HG03159 (cell line): ENCODE data around the gene CKAP2.
"Not testable (repeated sequence)": the region's sequence is repeated elsewhere in the genome, so short reads cannot be mapped to it uniquely, and the experiment has no call there.

Experiments
- ATAC-seq: cut with Tn5 transposase; IDR thresholded peaks from one replicate; pipeline ENCODE4 v1.9.1; 2021; ENCODE audit warnings: mild to moderate bottlenecking, moderate library complexity; ENCODE audit not compliant: unreplicated experiment

Gene CKAP2

GRCh38 chr13:52451135-52451804 is 4.0 kb upstream of the CKAP2 start:
- no peak for ATAC-seq

GRCh38 chr13:52452470-52452869 is 2.8 kb upstream of the CKAP2 start:
- no peak for ATAC-seq

- ATAC-seq: peak; percentile 22
Measured at GRCh38 chr13:52454459-52454819, 839 bp upstream of the CKAP2 start.

- peak; percentile 40 for ATAC-seq
Measured at GRCh38 chr13:52455677-52456041, 381 bp downstream of the CKAP2 start.

- no peak for ATAC-seq
Measured at GRCh38 chr13:52459668-52460067, 4.4 kb downstream of the CKAP2 start.

- no peak for ATAC-seq
Measured at GRCh38 chr13:52461265-52461664, 6.0 kb downstream of the CKAP2 start.

- ATAC-seq: no peak
Measured at GRCh38 chr13:52463526-52463925, 8.2 kb downstream of the CKAP2 start.

GRCh38 chr13:52468487-52468886 is 13.2 kb downstream of the CKAP2 start:
- ATAC-seq: not testable (repeated sequence)

- ATAC-seq: not testable (repeated sequence)
Measured at GRCh38 chr13:52480677-52481428, 25.6 kb downstream of the CKAP2 start.

GRCh38 chr13:52487078-52487477 is 31.8 kb downstream of the CKAP2 start:
- ATAC-seq: not testable (repeated sequence)

GRCh38 chr13:52488763-52489162 is 33.5 kb downstream of the CKAP2 start:
- ATAC-seq: not testable (repeated sequence)

- ATAC-seq: not testable (repeated sequence)
Measured at GRCh38 chr13:52491015-52491414, 35.7 kb downstream of the CKAP2 start.

GRCh38 chr13:52494241-52494640 is 39.0 kb downstream of the CKAP2 start:
- not testable (repeated sequence) for ATAC-seq

GRCh38 chr13:52497979-52498378 is 42.7 kb downstream of the CKAP2 start:
- ATAC-seq: peak; percentile 81

- ATAC-seq: not testable (repeated sequence)
Measured at GRCh38 chr13:52502277-52502676, 47.0 kb downstream of the CKAP2 start.

GRCh38 chr13:52505843-52506242 is 50.6 kb downstream of the CKAP2 start:
- ATAC-seq: not testable (repeated sequence)

- ATAC-seq: not testable (repeated sequence)
Measured at GRCh38 chr13:52509532-52509931, 54.3 kb downstream of the CKAP2 start.

- ATAC-seq: not testable (repeated sequence)
Measured at GRCh38 chr13:52510221-52510797, 55.0 kb downstream of the CKAP2 start.

GRCh38 chr13:52511598-52511997 is 56.3 kb downstream of the CKAP2 start:
- not testable (repeated sequence) for ATAC-seq

GRCh38 chr13:52513957-52514596 is 58.8 kb downstream of the CKAP2 start:
- not testable (repeated sequence) for ATAC-seq

GRCh38 chr13:52523323-52523722 is 68.0 kb downstream of the CKAP2 start:
- ATAC-seq: not testable (repeated sequence)
